GM12878 (cell line): ENCODE results near the gene PPT1. TPM values are rescaled to one million over a fixed set of nuclear protein-coding genes. Genes with fewer than 3 reads are reported as not detected.

Source experiments
- ATAC-seq: fragments of 200-7000 bp; cut with Tn5 transposase; 3 replicates; pipeline ENCODE4 v1.9.1; 2020; ENCODE audit warnings: mild to moderate bottlenecking, moderate library complexity
- BruUV-seq: library from RNA; stranded (reverse); fragments of 400-500 nt; replicated peaks from 2 replicates; lab custom pipeline; 2021; lab: Mats Ljungman, UMichigan
- CTCF ChIA-PET: fragments of 300-600 bp; sonication (Branson Sonifier 250); formaldehyde crosslinking; extraction: SDS; loops from one replicate; lab custom pipeline; 2021; ENCODE audit warnings: inconsistent platforms; lab: Yijun Ruan, JAX
- POLR2A ChIA-PET: fragments of 350-600 bp; formaldehyde crosslinking; extraction: SDS; loops from one replicate; lab custom pipeline; 2021; ENCODE audit warnings: inconsistent platforms; lab: Charles Lee
- RAD21 ChIA-PET: fragments of 300-600 bp; sonication (Branson Sonifier 250); formaldehyde crosslinking; loops from one replicate; lab custom pipeline; 2023; ENCODE audit warnings: antibody characterized with exemption; ENCODE audit not compliant: unreplicated experiment; lab: Charles Lee
- SMC1A ChIA-PET: fragments of 300-600 bp; sonication (Branson Sonifier 250); formaldehyde crosslinking; loops from one replicate; lab custom pipeline; 2023; ENCODE audit not compliant: unreplicated experiment, uncharacterized antibody; lab: Charles Lee
- DNase-seq: peaks from one replicate; pipeline ENCODE4 v3.0.0-alpha.2; 2011; ENCODE audit warnings: low read depth, low spot score
- FAIRE-seq: peaks from 3 replicates; lab custom pipeline; 2011; peaks lifted over from hg19 to GRCh38; lab: Jason Lieb, UNC
- H2AFZ ChIP-seq: 2 replicates; pipeline ENCODE4 v1.6.0; 2011; ENCODE audit warnings: low read depth, low read length, control low read depth; ENCODE audit not compliant: control insufficient read depth
- H3K27ac ChIP-seq: 2 replicates; pipeline ENCODE4 v1.5.1; 2011; ENCODE audit warnings: control low read depth; ENCODE audit not compliant: control insufficient read depth, insufficient read depth
- H3K27me3 ChIP-seq, 2 experiments: replicated peaks in 1 of 2; 2 replicates each; pipeline versions ENCODE4 v1.6.0 to v1.6.1; 2011; ENCODE audit warnings: low read length in 1 of 2; ENCODE audit not compliant: control insufficient read depth in 2 of 2, insufficient read depth in 2 of 2
- H3K36me3 ChIP-seq, 2 experiments: 2 replicates each; pipeline ENCODE4 v1.5.1; 2011; ENCODE audit warnings: low read length in 1 of 2; ENCODE audit not compliant: control insufficient read depth in 2 of 2, insufficient read depth in 2 of 2
- H3K4me1 ChIP-seq: 2 replicates; pipeline ENCODE4 v1.6.1; 2011; ENCODE audit warnings: mild to moderate bottlenecking, low read length, moderate library complexity, mixed read lengths; ENCODE audit not compliant: control insufficient read depth, insufficient read depth
- H3K4me2 ChIP-seq: 2 replicates; pipeline ENCODE4 v1.6.0; 2011; ENCODE audit warnings: control low read depth; ENCODE audit not compliant: control insufficient read depth, insufficient read depth
- H3K4me3 ChIP-seq: fragments of 200-600 bp; sonication (generic); 2 replicates; pipeline ENCODE4 v1.5.1; 2016
- H3K79me2 ChIP-seq: 2 replicates; pipeline ENCODE4 v1.6.0; 2011; ENCODE audit warnings: low read length; ENCODE audit not compliant: control insufficient read depth, insufficient read depth
- H3K9ac ChIP-seq: 2 replicates; pipeline ENCODE4 v1.8.0; 2011; ENCODE audit warnings: low read length, control low read depth, mixed read lengths; ENCODE audit not compliant: control insufficient read depth, insufficient read depth
- H3K9me3 ChIP-seq: replicated peaks from 3 replicates; pipeline ENCODE4 v1.5.1; 2011; ENCODE audit warnings: mild to moderate bottlenecking, low read length; ENCODE audit not compliant: control insufficient read depth, insufficient read depth
- H4K20me1 ChIP-seq: 2 replicates; pipeline ENCODE4 v1.6.0; 2011; ENCODE audit not compliant: control insufficient read depth, insufficient read depth
- BRCA1 ChIP-seq: IDR thresholded peaks from 2 replicates; pipeline ENCODE4 v1.6.1; 2011; ENCODE audit warnings: low read depth, low read length, improper control_type of control experiment
- CTCF ChIP-seq, 3 experiments: IDR thresholded peaks in 2 of 3; conservative IDR thresholded peaks in 1 of 3; 2 replicates each; pipeline ENCODE4 v1.5.1; 2011; ENCODE audit warnings: low read depth in 3 of 3, low read length in 3 of 3, mild to moderate bottlenecking in 3 of 3, control low read depth in 2 of 3, moderate library complexity in 2 of 3, inconsistent platforms in 1 of 3, mixed read lengths in 1 of 3; ENCODE audit not compliant: control insufficient read depth in 2 of 3, insufficient read depth in 1 of 3; ENCODE audit errors: extremely low read depth in 1 of 3
- ESRRA ChIP-seq: IDR thresholded peaks from 2 replicates; pipeline ENCODE4 v1.6.1; 2012; ENCODE audit warnings: mild to moderate bottlenecking, low read length, improper control_type of control experiment
- ETV6 ChIP-seq, 2 experiments: fragments of 450-650 bp in 1 of 2; IDR thresholded peaks in 1 of 2; conservative IDR thresholded peaks in 1 of 2; 2 replicates each; pipeline ENCODE4 v1.6.1; 2014; ENCODE audit warnings: antibody characterized with exemption in 1 of 2, borderline replicate concordance in 1 of 2, low read depth in 1 of 2, mild to moderate bottlenecking in 1 of 2, moderate library complexity in 1 of 2
- FOS ChIP-seq: IDR thresholded peaks from 3 replicates; pipeline ENCODE4 v1.6.1; 2011; ENCODE audit warnings: borderline replicate concordance; ENCODE audit not compliant: insufficient read length; ENCODE audit errors: extremely low read depth
- PRDM15 ChIP-seq: fragments of 450-650 bp; formaldehyde crosslinking; IDR thresholded peaks from 2 replicates; pipeline ENCODE4 v1.4.0; 2020; ENCODE audit warnings: mild to moderate bottlenecking, moderate library complexity
- SIN3A ChIP-seq: IDR thresholded peaks from 2 replicates; pipeline ENCODE4 v1.6.1; 2012; ENCODE audit warnings: low read depth, low read length, improper control_type of control experiment
- WGBS: methylation state at CpG from one replicate; pipeline ENCODE4 v1.1.6; 2016; ENCODE audit warnings: low lambda C conversion rate; ENCODE audit not compliant: insufficient replicate concordance, insufficient coverage; ENCODE audit errors: missing lambda C conversion rate; 5-methylcytosine and 5-hydroxymethylcytosine counted together
- in situ Hi-C: fragments of 300-500 bp; cut with MboI; formaldehyde crosslinking; loops from 9 replicates; pipeline ENCODE4 v1.14.3; 2018; ENCODE audit warnings: mixed read lengths
- intact Hi-C: fragments of 100-400 bp; cut with micrococcal nuclease; formaldehyde crosslinking; loops from one replicate; pipeline ENCODE4 v1.14.2; 2022; ENCODE audit not compliant: unreplicated experiment
- polyA plus RNA-seq, 11 experiments: library from polyadenylated mRNA; depleted of rRNA in 4 of 11; unstranded in 6 of 11; stranded (reverse) in 5 of 11; fragments of >200 nt; fragmentation: Nextera tagmentation in 4 of 11; fragmentation: Illumina TruSeq in 1 of 11; extraction: Ambion mirVana in 4 of 11; extraction: Trizol in 1 of 11; gene quantifications; 1 replicate in 1 of 11; 2 replicates in 10 of 11; pipeline versions ENCODE4 v1.2.1 to v1.2.3, GENCODE V29; 2011 to 2016; ENCODE audit warnings: inconsistent platforms in 2 of 11, missing spikeins in 2 of 11, low read depth in 1 of 11
- total RNA-seq, 4 experiments: library from RNA; depleted of rRNA in 3 of 4; stranded (reverse); fragments of >200 nt in 3 of 4; fragmentation: Illumina TruSeq in 1 of 4; extraction: Trizol in 1 of 4; gene quantifications; 2 replicates each; pipeline versions ENCODE4 v1.2.1 to v1.2.3, GENCODE V29; 2013 to 2021
- TF ChIP-seq, protein P1 (sequence below): IDR thresholded peaks from 2 replicates; pipeline ENCODE4 v1.6.1; 2011; ENCODE audit warnings: low read depth, low read length, improper control_type of control experiment, borderline replicate concordance

The PPT1 gene
- total and polyA plus RNA-seq, 10 of the 15 experiments (the other 5 are each of a cell fraction or from before 2014, with no cell fraction given): 50.4 to 147 (median 103) TPM

- TF ChIP-seq SIN3A: no peak
- TF ChIP-seq CTCF (IDR thresholded peaks at IDR 0.05 in 2 of 3, conservative IDR thresholded peaks at IDR 0.05 in 1 of 3; ENCODE audit: control insufficient read depth in 2 of 3, extremely low read depth in 1 of 3, insufficient read depth in 1 of 3, low read depth in 3 of 3, low read length in 3 of 3): no peak
- TF ChIP-seq, protein P1, sequence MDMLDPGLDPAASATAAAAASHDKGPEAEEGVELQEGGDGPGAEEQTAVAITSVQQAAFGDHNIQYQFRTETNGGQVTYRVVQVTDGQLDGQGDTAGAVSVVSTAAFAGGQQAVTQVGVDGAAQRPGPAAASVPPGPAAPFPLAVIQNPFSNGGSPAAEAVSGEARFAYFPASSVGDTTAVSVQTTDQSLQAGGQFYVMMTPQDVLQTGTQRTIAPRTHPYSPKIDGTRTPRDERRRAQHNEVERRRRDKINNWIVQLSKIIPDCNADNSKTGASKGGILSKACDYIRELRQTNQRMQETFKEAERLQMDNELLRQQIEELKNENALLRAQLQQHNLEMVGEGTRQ: no peak
- no peak for TF ChIP-seq FOS
- no peak for TF ChIP-seq PRDM15
- no peak for TF ChIP-seq BRCA1
- TF ChIP-seq ETV6 (conservative IDR thresholded peaks at IDR 0.05 in 1 of 2, IDR thresholded peaks at IDR 0.05 in 1 of 2; ENCODE audit: borderline replicate concordance in 1 of 2, low read depth in 1 of 2): peak in 1 of 2 experiments; percentile 58; a peak in 1 of 4 replicates
- no peak for TF ChIP-seq ESRRA
- Histone ChIP-seq H4K20me1 (peaks cover 3% of the 10 kb centered on the region; the same call in 1 of the 2 replicates), H3K36me3 (peaks cover 0 to 14% of the 10 kb centered on the region in 2 experiments; a peak in 1 of 4 replicates), H3K9ac (peak overlapping the region; percentile 100), H3K27me3 (no peaks in the 10 kb centered on the region), H3K4me3 (peak overlapping the region; percentile 92; the same call in 1 of the 2 replicates), H2AFZ (no peak overlapping the region), H3K79me2 (peaks cover 35% of the 10 kb centered on the region), H3K27ac (peak overlapping the region; percentile 100), H3K4me1 (peaks cover 17% of the 10 kb centered on the region), H3K9me3 (no peaks in the 10 kb centered on the region), H3K4me2 (peak overlapping the region; percentile 79)
- ChIA-PET RAD21 (interaction anchor here (0.8 to 2.5 kb wide), 13 partner anchors 10 to 299 kb away, joined by 3 to 20 read pairs (median 5); no protein-coding TSS in a partner anchor), SMC1A (interaction anchor here (0.7 to 4.7 kb wide), 21 partner anchors 9 to 300 kb away, joined by 3 to 25 read pairs (median 5); no protein-coding TSS in a partner anchor), CTCF (interaction anchor here (0.6 to 4.6 kb wide), 18 partner anchors 9 to 366 kb away, joined by 3 to 31 read pairs (median 4); no protein-coding TSS in a partner anchor), POLR2A (interaction anchor here (0.6 to 4.1 kb wide), 8 partner anchors 11 to 221 kb away, joined by 3 to 25 read pairs (median 7); no protein-coding TSS in a partner anchor)
- intact Hi-C loops: no loop called here
- no TSS peak for BruUV-seq
- in situ Hi-C loops: loop anchor here (5.0 kb wide), 1 partner anchor 116 kb away; no protein-coding TSS in a partner anchor
- no peak for ATAC-seq
- no peak for FAIRE-seq
- 7% methylated on average over 3 of the region's 3 CpGs for WGBS
- no peak for DNase-seq
Observed at GRCh38 chr1:40038697-40039096, 58.4 kb downstream of the PPT1 start.
